Immature natural killer cell (primary cell): ENCODE results near the gene ICE2. TPM values are rescaled to one million over a fixed set of nuclear protein-coding genes. Genes with fewer than 3 reads are reported as not detected.
A peak's percentile ranks its signal among the peaks of the same experiment; 100 is the strongest.

Source experiments
- DNase-seq, 3 donors: peaks; one replicate each; pipeline ENCODE4 v3.0.0; 2022; ENCODE audit warnings: mixed read lengths in 1 of 3
- H3K27ac Mint-ChIP-seq, 6 donors: one replicate each; pipeline ENCODE4 v1.8.0; 2020; ENCODE audit warnings: mixed read lengths in 6 of 6, mild to moderate bottlenecking in 5 of 6, inconsistent platforms in 4 of 6, moderate library complexity in 3 of 6
- H3K27me3 Mint-ChIP-seq, 3 donors: one replicate each; pipeline ENCODE4 v1.8.0; 2020 to 2021; ENCODE audit warnings: low read depth in 3 of 3, mild to moderate bottlenecking in 3 of 3, mixed read lengths in 3 of 3, moderate library complexity in 3 of 3, inconsistent platforms in 1 of 3
- H3K36me3 Mint-ChIP-seq, 3 donors: one replicate each; pipeline ENCODE4 v1.8.0; 2020; ENCODE audit warnings: mixed read lengths in 3 of 3, inconsistent platforms in 2 of 3, mild to moderate bottlenecking in 2 of 3
- H3K4me1 Mint-ChIP-seq, 2 donors: one replicate each; pipeline ENCODE4 v1.8.0; 2020; ENCODE audit warnings: inconsistent platforms in 2 of 2, mild to moderate bottlenecking in 2 of 2, mixed read lengths in 2 of 2, moderate library complexity in 1 of 2
- H3K4me3 Mint-ChIP-seq, 5 donors: one replicate each; pipeline ENCODE4 v1.8.0; 2020; ENCODE audit warnings: mild to moderate bottlenecking in 5 of 5, mixed read lengths in 5 of 5, inconsistent platforms in 3 of 5, moderate library complexity in 3 of 5
- H3K9me3 Mint-ChIP-seq, 6 donors: one replicate each; pipeline ENCODE4 v1.8.0; 2020; ENCODE audit warnings: mild to moderate bottlenecking in 6 of 6, mixed read lengths in 6 of 6, inconsistent platforms in 4 of 6, moderate library complexity in 3 of 6
- polyA plus RNA-seq, 3 donors: library from polyadenylated mRNA; unstranded; fragments of 300-500 nt; fragmentation: Illumina TruSeq; gene quantifications; one replicate each; pipeline ENCODE4 v1.2.3, GENCODE V29; 2021

Gene ICE2
- polyA plus RNA-seq, 3 donors from 2014 or later, result 26.5 to 40.7 (median 33.4) TPM

- peaks cover 6 to 12% (median 12%) of the 10 kb centered on the region in 3 donors for H3K36me3 Mint-ChIP-seq
- no peaks in the 10 kb centered on the region for H3K9me3 Mint-ChIP-seq
- no peak overlapping the region for H3K4me3 Mint-ChIP-seq
- H3K27ac Mint-ChIP-seq, result peak overlapping the region in 1 of 6 donors; percentile 61
- no peaks in the 10 kb centered on the region for H3K27me3 Mint-ChIP-seq
- H3K4me1 Mint-ChIP-seq, result peaks cover 16 to 27% of the 10 kb centered on the region in 2 donors
- no peak for DNase-seq
These were observed 95.9 kb downstream of the ICE2 start for GRCh38 chr15:60382773-60383674.

GRCh38 chr15:60381148-60381788, 97.7 kb downstream of the ICE2 start:
- Mint-ChIP-seq H3K36me3 (peaks cover 6 to 21% (median 12%) of the 10 kb centered on the region in 3 donors), H3K9me3 (no peaks in the 10 kb centered on the region), H3K27ac (peak overlapping the region in 3 of 6 donors; percentile 4 to 54 (median 40)), H3K4me1 (peaks cover 9 to 13% of the 10 kb centered on the region in 2 donors), H3K4me3 (no peak overlapping the region), H3K27me3 (peaks cover 0 to under 1% (median 0%) of the 10 kb centered on the region in 3 donors)
- no peak for DNase-seq

- no peak overlapping the region for H3K27ac Mint-ChIP-seq
- peaks cover 9 to 10% of the 10 kb centered on the region in 2 donors for H3K4me1 Mint-ChIP-seq
- H3K27me3 Mint-ChIP-seq, result peaks cover 0 to 1% (median 0%) of the 10 kb centered on the region in 3 donors
These were observed 99.2 kb downstream of the ICE2 start for GRCh38 chr15:60379525-60380274.

GRCh38 chr15:60379185-60379524, 99.8 kb downstream of the ICE2 start:
- H3K4me1 Mint-ChIP-seq, result peaks cover 9 to 12% of the 10 kb centered on the region in 2 donors
- no peak overlapping the region for H3K4me3 Mint-ChIP-seq
- H3K9me3 Mint-ChIP-seq, result no peaks in the 10 kb centered on the region
- H3K36me3 Mint-ChIP-seq, result peaks cover 12 to 28% (median 12%) of the 10 kb centered on the region in 3 donors
- no peak overlapping the region for H3K27ac Mint-ChIP-seq
- no peak for DNase-seq
- peaks cover 0 to 1% (median 0%) of the 10 kb centered on the region in 3 donors for H3K27me3 Mint-ChIP-seq

More at GRCh38 chr15:60379525-60380274, 99.2 kb downstream of the ICE2 start:
- DNase-seq, result no peak
- Mint-ChIP-seq H3K4me3 (no peak overlapping the region), H3K36me3 (peaks cover 12 to 25% (median 12%) of the 10 kb centered on the region in 3 donors), H3K9me3 (no peaks in the 10 kb centered on the region)

GRCh38 chr15:60376677-60377095, 102.3 kb downstream of the ICE2 start:
- no peak overlapping the region for H3K4me3 Mint-ChIP-seq
- peaks cover 0 to 13% of the 10 kb centered on the region in 2 donors for H3K4me1 Mint-ChIP-seq
- no peak overlapping the region for H3K27ac Mint-ChIP-seq
- no peak for DNase-seq
- peaks cover 0 to 1% (median 0%) of the 10 kb centered on the region in 3 donors for H3K27me3 Mint-ChIP-seq
- H3K36me3 Mint-ChIP-seq, result peaks cover 3 to 37% (median 6%) of the 10 kb centered on the region in 3 donors
- no peaks in the 10 kb centered on the region for H3K9me3 Mint-ChIP-seq

- H3K36me3 Mint-ChIP-seq, result peaks cover 0 to 41% (median 14%) of the 10 kb centered on the region in 3 donors
- no peak overlapping the region for H3K4me3 Mint-ChIP-seq
- peak overlapping the region in 1 of 6 donors; percentile 30 for H3K27ac Mint-ChIP-seq
- H3K9me3 Mint-ChIP-seq, result no peaks in the 10 kb centered on the region
- no peak for DNase-seq
- peaks cover 0 to 1% (median 0%) of the 10 kb centered on the region in 3 donors for H3K27me3 Mint-ChIP-seq
- peaks cover 2 to 13% of the 10 kb centered on the region in 2 donors for H3K4me1 Mint-ChIP-seq
These were observed 103.6 kb downstream of the ICE2 start for GRCh38 chr15:60375306-60375705.

GRCh38 chr15:60374628-60375081, 104.3 kb downstream of the ICE2 start:
- Mint-ChIP-seq H3K36me3 (peaks cover 0 to 35% (median 14%) of the 10 kb centered on the region in 3 donors), H3K4me1 (peaks cover 3 to 13% of the 10 kb centered on the region in 2 donors), H3K27ac (no peak overlapping the region), H3K27me3 (peaks cover 0 to 1% (median 0%) of the 10 kb centered on the region in 3 donors), H3K9me3 (no peaks in the 10 kb centered on the region), H3K4me3 (no peak overlapping the region)
- DNase-seq, result no peak

- no peak overlapping the region for H3K4me3 Mint-ChIP-seq
- peaks cover 0 to 1% (median 0%) of the 10 kb centered on the region in 3 donors for H3K27me3 Mint-ChIP-seq
- peak overlapping the region in 3 of 6 donors; percentile 5 to 66 (median 20) for H3K27ac Mint-ChIP-seq
- no peak for DNase-seq
- peaks cover 0 to 33% (median 14%) of the 10 kb centered on the region in 3 donors for H3K36me3 Mint-ChIP-seq
- H3K4me1 Mint-ChIP-seq, result peaks cover 3 to 13% of the 10 kb centered on the region in 2 donors
- H3K9me3 Mint-ChIP-seq, result no peaks in the 10 kb centered on the region
These were observed 104.7 kb downstream of the ICE2 start for GRCh38 chr15:60374209-60374608.

- Mint-ChIP-seq H3K9me3 (no peaks in the 10 kb centered on the region), H3K27me3 (peaks cover 0 to 1% (median 0%) of the 10 kb centered on the region in 3 donors), H3K4me1 (peaks cover 3 to 13% of the 10 kb centered on the region in 2 donors), H3K36me3 (peaks cover 0 to 33% (median 14%) of the 10 kb centered on the region in 3 donors), H3K4me3 (no peak overlapping the region), H3K27ac (peak overlapping the region in 2 of 6 donors; percentile 16 to 20)
- DNase-seq, result no peak
These were observed 105.2 kb downstream of the ICE2 start for GRCh38 chr15:60373745-60374144.

GRCh38 chr15:60373327-60373726, 105.6 kb downstream of the ICE2 start:
- H3K4me1 Mint-ChIP-seq, result peaks cover 3 to 13% of the 10 kb centered on the region in 2 donors
- peaks cover 0 to 1% (median 0%) of the 10 kb centered on the region in 3 donors for H3K27me3 Mint-ChIP-seq
- H3K4me3 Mint-ChIP-seq, result no peak overlapping the region
- no peaks in the 10 kb centered on the region for H3K9me3 Mint-ChIP-seq
- no peak for DNase-seq
- H3K27ac Mint-ChIP-seq, result peak overlapping the region in 2 of 6 donors; percentile 35 to 54
- peaks cover 0 to 33% (median 14%) of the 10 kb centered on the region in 3 donors for H3K36me3 Mint-ChIP-seq

GRCh38 chr15:60372756-60373155, 106.2 kb downstream of the ICE2 start:
- Mint-ChIP-seq H3K36me3 (peaks cover 0 to 33% (median 14%) of the 10 kb centered on the region in 3 donors), H3K9me3 (no peaks in the 10 kb centered on the region), H3K4me3 (no peak overlapping the region), H3K27ac (peak overlapping the region in 3 of 6 donors; percentile 13 to 54 (median 35)), H3K27me3 (peaks cover 0 to 1% (median 0%) of the 10 kb centered on the region in 3 donors), H3K4me1 (peaks cover 3 to 13% of the 10 kb centered on the region in 2 donors)
- no peak for DNase-seq

GRCh38 chr15:60372227-60372626, 106.7 kb downstream of the ICE2 start:
- H3K27me3 Mint-ChIP-seq, result peaks cover 0 to 1% (median 0%) of the 10 kb centered on the region in 3 donors
- no peak overlapping the region for H3K4me3 Mint-ChIP-seq
- DNase-seq, result no peak
- peaks cover 0 to 32% (median 14%) of the 10 kb centered on the region in 3 donors for H3K36me3 Mint-ChIP-seq
- H3K27ac Mint-ChIP-seq, result peak overlapping the region in 1 of 6 donors; percentile 17
- peaks cover 3 to 13% of the 10 kb centered on the region in 2 donors for H3K4me1 Mint-ChIP-seq
- no peaks in the 10 kb centered on the region for H3K9me3 Mint-ChIP-seq
